SK-N-SH treated with all-trans-retinoic acid at 6 μM for 48 hours (cell line): ENCODE results near the gene SYTL1.

ENCODE experiments used
- ATAC-seq: fragments of 200-7000 bp; cut with Tn5 transposase; 3 replicates; pipeline ENCODE4 v1.9.1; 2020; ENCODE audit warnings: mild to moderate bottlenecking, moderate library complexity
- ARNTL ChIP-seq: fragments of 450-650 bp; formaldehyde crosslinking; IDR thresholded peaks from 2 replicates; pipeline ENCODE4 v1.5.0; 2020; ENCODE audit warnings: low read depth, mild to moderate bottlenecking, moderate library complexity, borderline replicate concordance
- BACH2 ChIP-seq: fragments of 250-450 bp; sonication (Bioruptor Pico); IDR thresholded peaks from 2 replicates; pipeline ENCODE4 v1.9.0; 2021; ENCODE audit warnings: mild to moderate bottlenecking, borderline replicate concordance
- CSRNP3 ChIP-seq: fragments of 250-450 bp; sonication (Bioruptor Pico); IDR thresholded peaks from 2 replicates; pipeline ENCODE4 v1.5.1; 2021; ENCODE audit warnings: mild to moderate bottlenecking, moderate library complexity
- ESRRG ChIP-seq: fragments of 250-450 bp; sonication (Bioruptor Pico); IDR thresholded peaks from 2 replicates; pipeline ENCODE4 v1.6.1; 2021; ENCODE audit warnings: mild to moderate bottlenecking
- GLIS3 ChIP-seq: fragments of 250-450 bp; sonication (Bioruptor Pico); IDR thresholded peaks from 2 replicates; pipeline ENCODE4 v1.5.0; 2020; ENCODE audit warnings: mild to moderate bottlenecking, moderate library complexity
- ISL1 ChIP-seq: fragments of 250-450 bp; sonication (Bioruptor Pico); IDR thresholded peaks from 2 replicates; pipeline ENCODE4 v2.1.2; 2022; ENCODE audit warnings: mild to moderate bottlenecking, moderate library complexity
- OSR1 ChIP-seq: fragments of 250-450 bp; sonication (Bioruptor Pico); IDR thresholded peaks from 2 replicates; pipeline ENCODE4 v1.8.0; 2022; ENCODE audit warnings: moderate library complexity, mild to moderate bottlenecking, inconsistent platforms
- PATZ1 ChIP-seq: fragments of 250-450 bp; sonication (Bioruptor Pico); IDR thresholded peaks from 2 replicates; pipeline ENCODE4 v1.8.0; 2020; ENCODE audit warnings: mild to moderate bottlenecking, moderate library complexity, borderline replicate concordance
- PPARA ChIP-seq: fragments of 250-450 bp; sonication (Bioruptor Pico); IDR thresholded peaks from 2 replicates; pipeline ENCODE4 v1.5.0; 2020; ENCODE audit warnings: mild to moderate bottlenecking, borderline replicate concordance
- RARB ChIP-seq: fragments of 250-450 bp; sonication (Bioruptor Pico); IDR thresholded peaks from 2 replicates; pipeline ENCODE4 v1.8.0; 2021; ENCODE audit warnings: mild to moderate bottlenecking, moderate library complexity
- TCF4 ChIP-seq: fragments of 250-450 bp; sonication (Bioruptor Pico); IDR thresholded peaks from 2 replicates; pipeline ENCODE4 v1.8.0; 2021; ENCODE audit warnings: mild to moderate bottlenecking, moderate library complexity, borderline replicate concordance
- TOX ChIP-seq: fragments of 250-450 bp; sonication (Bioruptor Pico); IDR thresholded peaks from 2 replicates; pipeline ENCODE4 v1.8.0; 2021; ENCODE audit warnings: mild to moderate bottlenecking, moderate library complexity, borderline replicate concordance
- TSHZ2 ChIP-seq: fragments of 250-450 bp; sonication (Bioruptor Pico); IDR thresholded peaks from 2 replicates; pipeline ENCODE4 v1.5.0; 2020; ENCODE audit warnings: mild to moderate bottlenecking, moderate library complexity
- ZFP3 ChIP-seq: fragments of 250-450 bp; sonication (Bioruptor Pico); IDR thresholded peaks from 2 replicates; pipeline ENCODE4 v1.5.0; 2020; ENCODE audit warnings: mild to moderate bottlenecking, moderate library complexity
- ZFP30 ChIP-seq: fragments of 450-650 bp; formaldehyde crosslinking; IDR thresholded peaks from 2 replicates; pipeline ENCODE4 v1.5.0; 2022; ENCODE audit warnings: mild to moderate bottlenecking, moderate library complexity
- ZNF565 ChIP-seq: fragments of 450-650 bp; formaldehyde crosslinking; conservative IDR thresholded peaks from 2 replicates; pipeline ENCODE4 v1.5.0; 2020; ENCODE audit warnings: low read depth, mild to moderate bottlenecking, moderate library complexity
- ZNF70 ChIP-seq: fragments of 450-650 bp; formaldehyde crosslinking; IDR thresholded peaks from 2 replicates; pipeline ENCODE4 v1.5.0; 2020; ENCODE audit warnings: mild to moderate bottlenecking, moderate library complexity
- ZNF8 ChIP-seq: fragments of 450-650 bp; formaldehyde crosslinking; IDR thresholded peaks from 2 replicates; pipeline ENCODE4 v1.5.0; 2020; ENCODE audit warnings: mild to moderate bottlenecking, moderate library complexity
- TF ChIP-seq, protein P1 (sequence below): fragments of 250-450 bp; sonication (Bioruptor Pico); IDR thresholded peaks from 2 replicates; pipeline ENCODE4 v1.5.1; 2020; ENCODE audit warnings: low read depth, mild to moderate bottlenecking, moderate library complexity
- TF ChIP-seq, protein P2 (sequence below): fragments of 250-450 bp; sonication (Bioruptor Pico); IDR thresholded peaks from 2 replicates; pipeline ENCODE4 v1.8.0; 2021; ENCODE audit warnings: low read depth, mild to moderate bottlenecking, moderate library complexity, borderline replicate concordance

SYTL1 gene

DNA sequence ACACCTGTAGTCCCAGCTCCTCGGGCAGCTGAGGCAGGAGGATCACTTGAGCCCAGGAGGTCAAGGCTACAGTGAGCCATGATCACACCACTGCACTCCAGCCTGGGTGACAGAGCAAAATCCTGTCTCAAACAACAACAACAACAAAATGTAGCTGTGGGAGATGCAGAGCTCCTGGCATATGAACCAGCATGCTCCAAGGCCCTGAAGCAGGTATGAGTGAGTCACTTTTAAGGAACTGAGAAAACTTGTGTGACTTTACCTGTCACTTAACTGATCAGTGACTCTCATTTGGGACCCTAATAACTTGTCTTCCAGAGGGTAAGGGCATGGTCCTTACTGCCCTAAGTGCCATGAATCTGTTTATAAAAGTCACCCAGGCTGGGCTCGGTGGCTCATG lies 39.2 kb upstream of the SYTL1 start:
- ATAC-seq = no peak
- TF ChIP-seq ZFP30 (CRISPR knock-in tag) (no peak), ZNF70 (no peak), GLIS3 (CRISPR knock-in tag) (no peak), TCF4 (no peak), RARB (no peak), BACH2 (no peak), PPARA (CRISPR knock-in tag) (no peak), ARNTL (CRISPR knock-in tag) (no peak), TSHZ2 (no peak), ZNF565 (no peak), PATZ1 (CRISPR knock-in tag) (no peak), OSR1 (CRISPR knock-in tag) (no peak), ZFP3 (CRISPR knock-in tag) (no peak), ZNF8 (CRISPR knock-in tag) (no peak)
- TF ChIP-seq, protein P1, sequence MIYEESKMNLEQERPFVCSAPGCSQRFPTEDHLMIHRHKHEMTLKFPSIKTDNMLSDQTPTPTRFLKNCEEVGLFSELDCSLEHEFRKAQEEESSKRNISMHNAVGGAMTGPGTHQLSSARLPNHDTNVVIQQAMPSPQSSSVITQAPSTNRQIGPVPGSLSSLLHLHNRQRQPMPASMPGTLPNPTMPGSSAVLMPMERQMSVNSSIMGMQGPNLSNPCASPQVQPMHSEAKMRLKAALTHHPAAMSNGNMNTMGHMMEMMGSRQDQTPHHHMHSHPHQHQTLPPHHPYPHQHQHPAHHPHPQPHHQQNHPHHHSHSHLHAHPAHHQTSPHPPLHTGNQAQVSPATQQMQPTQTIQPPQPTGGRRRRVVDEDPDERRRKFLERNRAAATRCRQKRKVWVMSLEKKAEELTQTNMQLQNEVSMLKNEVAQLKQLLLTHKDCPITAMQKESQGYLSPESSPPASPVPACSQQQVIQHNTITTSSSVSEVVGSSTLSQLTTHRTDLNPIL (CRISPR knock-in tag) = no peak

- ATAC-seq = no peak
These were observed 38.3 kb upstream of the SYTL1 start for GRCh38 chr1:27303509-27303908.

More at GRCh38 chr1:27303509-27303908, 38.3 kb upstream of the SYTL1 start:
- TF ChIP-seq ZNF8 (CRISPR knock-in tag) (no peak), ZFP3 (CRISPR knock-in tag) (no peak), ARNTL (CRISPR knock-in tag) (no peak), ESRRG (CRISPR knock-in tag) (no peak), PPARA (CRISPR knock-in tag) (no peak), TCF4 (no peak), BACH2 (no peak), GLIS3 (CRISPR knock-in tag) (no peak), PATZ1 (CRISPR knock-in tag) (no peak), TOX (CRISPR knock-in tag) (no peak), OSR1 (CRISPR knock-in tag) (no peak), TSHZ2 (no peak), ISL1 (CRISPR knock-in tag) (no peak), CSRNP3 (CRISPR knock-in tag) (no peak), ZFP30 (CRISPR knock-in tag) (no peak)
- TF ChIP-seq, protein P1 (CRISPR knock-in tag) = no peak
- TF ChIP-seq, protein P2, sequence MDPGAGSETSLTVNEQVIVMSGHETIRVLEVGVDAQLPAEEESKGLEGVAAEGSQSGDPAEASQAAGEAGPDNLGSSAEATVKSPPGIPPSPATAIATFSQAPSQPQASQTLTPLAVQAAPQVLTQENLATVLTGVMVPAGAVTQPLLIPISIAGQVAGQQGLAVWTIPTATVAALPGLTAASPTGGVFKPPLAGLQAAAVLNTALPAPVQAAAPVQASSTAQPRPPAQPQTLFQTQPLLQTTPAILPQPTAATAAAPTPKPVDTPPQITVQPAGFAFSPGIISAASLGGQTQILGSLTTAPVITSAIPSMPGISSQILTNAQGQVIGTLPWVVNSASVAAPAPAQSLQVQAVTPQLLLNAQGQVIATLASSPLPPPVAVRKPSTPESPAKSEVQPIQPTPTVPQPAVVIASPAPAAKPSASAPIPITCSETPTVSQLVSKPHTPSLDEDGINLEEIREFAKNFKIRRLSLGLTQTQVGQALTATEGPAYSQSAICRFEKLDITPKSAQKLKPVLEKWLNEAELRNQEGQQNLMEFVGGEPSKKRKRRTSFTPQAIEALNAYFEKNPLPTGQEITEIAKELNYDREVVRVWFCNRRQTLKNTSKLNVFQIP (CRISPR knock-in tag) = no peak
